Measurements from ENCODE around the gene SULT1C3.

GRCh38 chr2:108195133-108195439 lies 44.7 kb upstream of the SULT1C3 start:
- TF ChIP-seq CTCF (conservative IDR thresholded peaks at IDR 0.05; ENCODE audit: low read depth, low read length) (no peak), EZH2 (IDR thresholded peaks at IDR 0.05; ENCODE audit: borderline replicate concordance, low read depth, low read length, poor library complexity, severe bottlenecking) (no peak)
